Activated CD8-positive, alpha-beta memory T cell treated with anti-CD3 and anti-CD28 coated beads, Interleukin-2, amount 50 U/mL, for 1 hour (primary cell): Measurements from ENCODE around the gene EMID1.

ENCODE experiments used
- DNase-seq: peaks from one replicate; pipeline ENCODE4 v3.0.0-alpha.2; 2020; ENCODE audit errors: extremely low read depth

The EMID1 gene

GRCh38 chr22:29205594-29206371, at the start of gene EMID1:
Gene EMID1 (plus strand): TSS chr22:29205896. CDS start chr22:29206039, 143 bp downstream.
- DNase-seq, result no peak

- no peak for DNase-seq
Observed at GRCh38 chr22:29155966-29156365, 49.7 kb upstream of the EMID1 start.

GRCh38 chr22:29156507-29156906, 49.2 kb upstream of the EMID1 start:
- DNase-seq, result no peak

GRCh38 chr22:29157759-29158535, 47.7 kb upstream of the EMID1 start:
- DNase-seq, result no peak

GRCh38 chr22:29158546-29158945, 47.1 kb upstream of the EMID1 start:
- DNase-seq, result no peak

- DNase-seq, result no peak
Observed at GRCh38 chr22:29163808-29164207, 41.9 kb upstream of the EMID1 start.

GRCh38 chr22:29165321-29166060, 40.2 kb upstream of the EMID1 start:
- no peak for DNase-seq

- DNase-seq, result no peak
Observed at GRCh38 chr22:29166180-29166579, 39.5 kb upstream of the EMID1 start.

- peak; percentile 4 for DNase-seq
Observed at GRCh38 chr22:29167032-29167911, 38.4 kb upstream of the EMID1 start.

GRCh38 chr22:29171721-29172120, 34.0 kb upstream of the EMID1 start:
- no peak for DNase-seq

- DNase-seq, result no peak
Observed at GRCh38 chr22:29172216-29172615, 33.5 kb upstream of the EMID1 start.

GRCh38 chr22:29175312-29175835, 30.3 kb upstream of the EMID1 start:
- DNase-seq, result no peak

- no peak for DNase-seq
Observed at GRCh38 chr22:29183971-29184848, 21.5 kb upstream of the EMID1 start.

GRCh38 chr22:29184849-29185490, 20.7 kb upstream of the EMID1 start:
- DNase-seq, result no peak

- no peak for DNase-seq
Observed at GRCh38 chr22:29186302-29186701, 19.4 kb upstream of the EMID1 start.

- DNase-seq, result no peak
Observed at GRCh38 chr22:29187831-29188230, 17.9 kb upstream of the EMID1 start.

GRCh38 chr22:29190051-29190450, 15.6 kb upstream of the EMID1 start:
- no peak for DNase-seq

GRCh38 chr22:29190918-29191317, 14.8 kb upstream of the EMID1 start:
- DNase-seq, result no peak

- DNase-seq, result no peak
Observed at GRCh38 chr22:29193021-29193420, 12.7 kb upstream of the EMID1 start.

- DNase-seq, result no peak
Observed at GRCh38 chr22:29194184-29194583, 11.5 kb upstream of the EMID1 start.
